T-helper 9 cell (primary cell): ENCODE measurements around the gene AMMECR1.
"Not testable (repeated sequence)": the region's sequence is repeated elsewhere in the genome, so short reads cannot be mapped to it uniquely, and the experiment has no call there.

Experiments
- DNase-seq: peaks from one replicate; pipeline ENCODE4 v3.0.0-alpha.2; 2020
- total RNA-seq, 2 donors: gene quantifications; one replicate each; lab custom pipeline; 2026; lab: John Stamatoyannopoulos, UW

AMMECR1 gene
- 36.9 to 39.5 reads per million in 2 donors for total RNA-seq

DNA sequence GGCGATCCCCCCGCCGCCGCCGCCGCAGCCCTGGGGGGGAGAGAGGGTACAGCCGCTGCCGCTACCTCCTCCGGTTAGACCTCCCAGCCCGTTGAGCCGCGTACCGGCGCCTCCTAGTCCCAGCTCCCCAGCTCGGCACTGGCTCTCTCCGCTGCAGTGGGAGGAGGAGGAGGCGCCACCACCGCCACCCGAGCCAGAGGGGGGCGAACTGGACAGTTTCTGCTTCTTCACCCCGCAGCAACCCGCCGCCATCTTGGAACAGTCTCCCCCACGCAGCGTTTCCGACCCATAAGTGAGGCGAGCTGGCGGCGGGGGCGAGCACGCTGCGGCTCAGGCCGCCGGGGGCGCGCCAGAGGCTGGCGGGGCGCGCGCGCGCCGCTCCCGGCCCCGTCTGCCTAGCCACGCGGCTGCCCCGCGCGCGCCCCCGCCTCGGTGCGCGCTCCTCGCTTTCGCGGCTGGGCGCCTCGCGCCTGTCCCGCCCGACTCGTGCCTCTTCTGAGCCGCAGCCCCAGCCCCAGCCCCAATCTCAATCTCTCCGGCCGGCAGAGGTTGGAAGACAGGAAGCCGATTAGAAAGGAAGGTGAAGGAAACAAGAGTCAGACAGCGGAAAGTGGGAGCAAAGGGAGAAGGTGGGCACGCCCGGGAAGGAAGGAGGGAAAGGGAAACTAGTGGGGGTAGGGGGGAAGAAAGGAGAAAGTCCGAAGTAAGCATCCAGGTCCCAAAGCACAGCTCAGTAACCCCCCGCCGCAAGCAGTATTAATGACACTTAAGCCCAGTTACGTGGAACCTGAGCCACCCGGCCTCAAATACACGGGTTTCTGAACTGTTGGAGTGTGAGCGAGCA, at the start of gene AMMECR1:
TSS of gene AMMECR1 (minus strand) at position 266 of the 844 bp plus-strand sequence. CDS start at position 252, 14 bp downstream.
- peak; percentile 66 for DNase-seq

DNA sequence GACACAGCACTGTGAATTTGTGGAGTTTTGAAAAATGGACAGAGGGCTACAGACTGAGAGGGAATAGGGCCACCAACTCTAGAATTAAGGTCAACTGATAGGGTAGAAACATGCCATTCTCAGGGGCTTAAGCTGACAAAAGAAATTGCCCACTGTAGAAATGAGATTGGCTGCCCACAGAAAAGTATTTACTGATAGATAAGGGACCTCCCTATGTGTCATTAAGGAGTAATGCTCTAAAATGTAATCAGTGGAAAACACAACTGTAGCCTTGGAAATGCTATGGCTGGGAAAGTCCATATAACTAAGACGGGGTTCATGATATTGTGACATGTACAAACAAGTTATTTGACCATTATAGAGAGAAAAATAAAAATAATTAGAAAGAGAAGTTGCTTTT, 45.4 kb upstream of the AMMECR1 start:
- DNase-seq = no peak

DNA sequence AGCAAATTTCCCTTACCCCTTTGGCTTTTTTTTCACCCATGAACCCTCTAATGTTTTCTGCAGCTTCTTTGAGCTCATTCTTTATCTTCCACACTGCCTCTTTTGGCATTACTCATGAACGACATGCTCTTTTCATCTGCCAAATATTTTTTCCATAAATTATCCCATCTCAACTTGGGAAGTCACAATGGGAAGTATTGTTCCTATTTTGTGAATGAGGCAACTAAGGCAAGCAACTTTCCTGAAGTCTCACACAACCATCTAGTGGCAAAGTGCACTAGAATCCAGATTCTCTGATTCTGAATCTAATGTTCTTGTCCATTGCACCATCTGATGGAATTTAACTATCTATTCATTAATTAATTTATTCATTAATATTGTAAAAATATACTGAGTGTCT, 41.4 kb upstream of the AMMECR1 start:
- no peak for DNase-seq

DNA sequence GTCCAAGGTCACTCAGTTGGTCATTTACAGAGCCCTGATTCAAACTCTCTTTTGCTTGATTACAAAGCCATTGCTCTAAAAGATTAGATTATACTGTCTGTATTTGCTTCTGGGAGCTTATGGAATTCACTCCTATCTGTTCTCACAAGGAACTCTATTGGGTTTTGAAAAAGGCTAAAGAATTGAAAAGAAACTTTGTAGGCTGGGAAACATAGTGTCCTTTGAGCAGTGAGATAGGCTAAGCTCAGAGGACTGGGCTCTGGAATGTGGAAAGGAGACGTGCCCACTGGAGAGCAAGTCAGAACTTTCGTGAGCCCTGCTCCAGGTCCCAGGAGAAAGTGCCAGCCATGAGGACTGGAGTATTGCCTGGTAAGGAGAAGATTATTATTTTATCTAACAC, 40.7 kb upstream of the AMMECR1 start, which contains the start of gene RTL9:
TSS of gene RTL9 (plus strand) at position 301 of the 400 bp plus-strand sequence. CDS start 91,770 bp downstream, outside the sequence.
- no peak for DNase-seq

DNA sequence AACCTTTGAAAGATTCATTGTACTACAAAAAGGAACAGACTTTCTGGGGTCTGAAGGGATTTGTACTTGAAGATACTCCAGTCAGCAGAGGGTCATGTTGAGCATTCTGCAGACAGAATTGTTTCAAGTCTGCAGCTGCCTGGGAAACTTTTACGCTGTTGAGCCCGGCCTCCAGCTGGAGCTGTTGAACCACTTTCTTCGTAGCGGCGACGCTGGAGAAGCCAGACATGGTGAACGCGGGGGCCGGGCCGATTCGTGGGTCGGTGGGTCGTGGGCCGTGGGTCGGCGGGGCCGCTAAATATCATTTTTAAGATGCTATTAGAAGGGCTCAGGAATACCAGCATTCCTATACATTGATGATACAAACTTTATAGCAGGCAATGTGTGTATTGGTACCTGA, 28.8 kb upstream of the AMMECR1 start:
- DNase-seq = no peak

DNA sequence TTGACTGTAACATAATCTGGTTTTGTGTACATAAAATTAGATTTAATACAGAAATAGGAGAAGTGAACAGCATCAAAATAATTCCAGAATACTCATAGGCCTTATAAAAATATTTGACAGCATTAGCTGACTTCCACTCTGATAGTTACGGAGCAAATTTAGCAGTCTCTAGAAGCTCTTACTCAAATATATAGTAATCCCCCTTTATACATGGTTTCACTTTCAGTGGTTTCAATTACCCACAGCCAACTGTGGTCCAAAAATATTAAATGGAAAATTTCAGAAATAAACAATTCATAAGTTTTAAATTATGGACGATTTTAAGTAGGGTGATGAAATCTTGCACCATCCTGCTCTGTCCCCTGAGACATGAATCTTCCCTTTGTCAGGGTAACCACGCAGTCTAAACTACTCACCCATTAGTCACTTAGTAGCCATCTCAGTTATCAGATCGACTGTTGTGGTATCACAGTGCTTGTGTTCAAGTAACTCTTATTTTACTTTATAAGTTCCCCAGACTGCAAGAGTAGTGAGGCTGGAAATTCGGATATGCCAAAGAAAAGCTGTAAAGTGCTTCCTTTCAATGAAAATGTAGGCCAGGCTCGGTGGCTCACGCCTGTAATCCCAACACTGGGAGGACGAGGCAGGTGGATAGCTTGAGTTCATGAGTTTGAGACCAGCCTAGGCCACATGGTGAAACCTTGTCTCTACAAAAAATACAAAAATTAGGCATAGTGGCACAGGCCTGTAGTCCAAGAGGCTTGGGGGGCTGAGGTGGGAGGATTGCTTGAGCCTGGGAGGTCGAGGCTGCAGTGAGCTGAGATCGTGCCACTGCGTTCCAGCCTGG, 23.5 kb upstream of the AMMECR1 start:
- DNase-seq = no peak

DNA sequence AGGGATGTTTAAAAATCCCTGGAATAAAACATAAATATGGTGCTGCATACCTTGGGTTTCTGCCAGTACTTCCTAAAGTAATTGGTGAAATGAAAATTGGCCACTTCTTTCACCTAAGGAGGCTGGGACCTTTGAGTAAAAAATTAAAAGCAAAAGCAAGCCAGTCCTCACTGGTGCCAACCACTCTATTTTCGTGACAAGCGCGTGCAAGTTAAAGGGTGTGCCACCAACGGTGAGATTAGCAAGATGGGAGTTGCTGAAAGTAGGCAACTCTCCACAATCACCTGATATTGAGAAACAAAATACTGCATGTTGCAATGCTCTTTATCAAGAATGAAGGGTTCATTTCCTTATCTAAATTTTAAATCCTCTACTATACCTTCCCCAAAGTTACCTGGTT, 21.1 kb upstream of the AMMECR1 start:
- DNase-seq = no peak

DNA sequence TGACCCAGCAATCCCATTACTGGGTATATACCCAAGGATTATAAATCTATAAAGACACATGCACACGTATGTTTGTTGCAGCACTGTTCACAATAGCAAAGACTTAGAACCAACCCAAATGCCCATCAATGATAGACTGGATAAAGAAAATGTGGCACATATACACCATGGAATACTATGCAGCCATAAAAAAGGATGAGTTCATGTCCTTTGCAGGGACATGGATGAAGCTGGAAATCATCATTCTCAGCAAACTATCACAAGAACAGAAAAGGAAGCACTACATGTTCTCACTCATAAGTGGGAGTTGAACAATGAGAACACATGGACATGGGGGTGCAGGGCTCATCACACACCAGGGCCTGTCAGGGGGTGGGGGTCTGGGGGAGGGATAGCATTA, 15.6 kb upstream of the AMMECR1 start:
- DNase-seq = not testable (repeated sequence)

DNA sequence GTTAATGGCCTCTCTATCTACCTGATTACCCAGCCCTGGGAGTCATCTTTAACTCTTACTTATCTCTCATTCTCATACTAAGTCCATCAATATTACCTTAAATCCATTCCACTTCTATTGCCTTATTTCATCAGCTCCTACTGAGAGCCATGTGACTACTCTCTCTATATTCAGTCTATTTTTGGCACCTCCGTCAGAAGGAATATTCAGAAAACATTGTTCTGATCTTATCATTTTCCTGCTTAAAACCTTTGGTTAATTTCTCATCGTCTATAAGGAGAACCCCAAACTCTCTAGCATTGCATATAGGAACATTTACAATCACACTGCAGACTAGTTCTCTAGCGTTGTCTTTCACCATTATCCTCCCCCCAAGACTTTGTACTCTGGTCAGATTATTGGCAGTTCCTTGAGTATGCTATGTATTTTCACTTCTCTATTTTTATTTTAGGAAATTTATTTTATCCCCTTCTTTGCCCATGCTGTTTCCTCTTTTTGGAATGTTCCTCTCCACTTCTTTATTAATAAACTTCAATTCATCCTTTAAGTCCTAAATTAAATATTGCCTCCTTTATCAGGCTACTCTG, 13.7 kb upstream of the AMMECR1 start:
- DNase-seq = no peak

DNA sequence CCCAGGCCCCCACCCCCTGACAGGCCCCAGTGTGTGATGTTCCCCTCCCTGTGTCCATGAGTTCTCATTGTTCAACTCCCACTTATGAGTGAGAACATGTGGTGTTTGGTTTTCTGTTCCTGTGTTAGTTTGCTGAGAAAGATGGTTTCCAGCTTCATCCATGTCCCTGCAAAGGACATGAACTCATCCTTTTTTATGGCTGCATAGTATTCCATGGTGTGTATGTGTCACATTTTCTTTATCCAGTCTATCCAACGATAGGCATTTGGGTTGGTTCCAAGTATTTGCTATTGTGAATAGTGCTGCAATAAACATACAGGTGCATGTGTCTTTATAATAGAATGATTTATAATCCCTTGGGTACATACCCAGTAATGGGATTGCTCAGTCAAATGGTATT, 10.7 kb upstream of the AMMECR1 start:
- DNase-seq = not testable (repeated sequence)

DNA sequence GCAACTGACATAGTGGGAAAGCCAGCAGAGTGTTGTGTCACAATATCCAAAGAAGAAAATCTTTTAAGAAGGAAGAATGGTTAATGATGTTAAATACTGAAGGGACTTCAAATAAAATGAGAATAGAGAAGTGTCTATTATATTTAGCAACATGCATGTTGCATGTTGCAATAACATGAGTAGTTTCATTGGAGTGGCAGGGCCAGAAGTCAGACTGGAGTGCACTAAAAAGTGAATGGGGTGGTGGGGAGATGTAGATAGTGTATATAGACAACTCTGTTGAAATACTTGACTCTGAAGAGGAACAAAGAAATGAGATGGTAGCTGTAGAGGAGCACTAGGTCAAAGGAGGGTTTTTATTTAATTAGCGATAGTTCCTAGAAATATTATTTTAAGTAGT, 9.5 kb upstream of the AMMECR1 start:
- DNase-seq = no peak

DNA sequence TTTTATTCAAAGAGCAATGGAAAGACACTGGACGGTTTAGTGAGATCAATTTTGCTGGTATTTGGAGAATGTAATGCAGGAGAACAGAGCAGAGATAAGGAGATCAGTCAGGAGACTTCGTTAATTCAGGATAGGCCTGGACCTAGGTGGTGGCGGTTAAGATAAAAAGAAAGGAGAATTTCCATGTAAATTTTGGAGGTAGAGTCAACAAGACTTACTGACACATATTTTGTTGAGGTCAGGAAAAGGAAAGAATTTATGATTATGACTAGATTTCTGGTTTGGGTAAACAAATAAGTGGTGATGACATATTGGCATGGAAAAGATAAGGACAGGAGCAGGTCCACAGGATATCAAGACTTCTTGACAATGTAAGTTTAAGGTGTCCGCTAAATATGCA, 8.8 kb upstream of the AMMECR1 start:
- DNase-seq = no peak

DNA sequence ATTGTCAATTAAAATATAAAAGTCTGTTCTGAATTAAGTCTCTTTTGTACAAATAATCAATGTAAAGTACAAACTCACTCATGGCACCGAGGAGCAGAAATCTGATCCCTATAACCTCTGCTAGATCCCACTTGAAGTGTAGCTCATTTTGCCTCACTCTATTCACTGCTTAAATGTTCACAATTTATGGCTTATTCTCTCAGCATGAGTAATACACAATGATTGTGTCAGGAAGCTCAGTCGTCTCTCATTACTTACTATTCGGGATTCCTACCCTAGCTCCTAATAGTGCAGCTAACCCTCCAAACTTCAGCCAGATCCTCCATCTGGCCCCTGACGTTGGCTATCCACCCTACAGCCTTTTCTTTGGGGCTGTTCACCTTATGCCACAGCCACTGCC, 4.7 kb upstream of the AMMECR1 start:
- DNase-seq = no peak

DNA sequence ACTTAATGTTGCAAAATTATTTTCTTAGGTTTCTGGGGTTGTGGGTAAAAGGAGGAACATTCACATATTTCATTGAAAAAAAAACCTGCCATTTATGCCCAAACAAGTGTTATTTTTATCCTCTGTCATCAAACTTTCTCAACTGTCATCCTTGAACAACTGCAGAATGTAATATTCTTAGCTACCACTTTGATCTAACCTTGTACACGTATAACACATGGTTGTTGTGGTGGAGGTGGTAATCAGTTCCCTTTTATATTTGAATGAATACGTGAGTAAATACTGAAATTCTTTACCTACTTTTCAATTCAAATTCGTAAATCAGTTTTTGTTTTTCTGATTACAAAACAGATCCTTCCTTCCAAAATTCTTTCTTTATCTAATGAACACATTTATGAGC, 3.8 kb upstream of the AMMECR1 start:
- no peak for DNase-seq

DNA sequence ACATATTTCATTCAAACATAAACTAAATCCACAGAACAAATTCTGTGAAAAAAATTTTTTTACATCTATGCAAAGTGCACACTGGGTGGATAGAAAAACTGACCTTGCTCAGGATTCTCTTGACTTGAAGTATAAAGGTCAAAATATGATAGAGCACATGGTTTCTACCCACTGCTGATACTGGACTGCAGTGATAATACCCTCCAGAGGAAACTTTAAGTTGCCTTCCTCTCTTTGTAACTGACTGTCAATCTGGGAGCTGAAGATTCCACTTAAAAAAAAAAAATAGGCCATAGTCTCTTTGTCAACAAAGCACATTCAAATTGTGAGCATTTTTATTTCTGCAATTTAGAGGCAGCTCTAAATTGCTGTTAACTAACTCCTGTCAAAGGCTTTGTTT, 3.2 kb upstream of the AMMECR1 start:
- no peak for DNase-seq

DNA sequence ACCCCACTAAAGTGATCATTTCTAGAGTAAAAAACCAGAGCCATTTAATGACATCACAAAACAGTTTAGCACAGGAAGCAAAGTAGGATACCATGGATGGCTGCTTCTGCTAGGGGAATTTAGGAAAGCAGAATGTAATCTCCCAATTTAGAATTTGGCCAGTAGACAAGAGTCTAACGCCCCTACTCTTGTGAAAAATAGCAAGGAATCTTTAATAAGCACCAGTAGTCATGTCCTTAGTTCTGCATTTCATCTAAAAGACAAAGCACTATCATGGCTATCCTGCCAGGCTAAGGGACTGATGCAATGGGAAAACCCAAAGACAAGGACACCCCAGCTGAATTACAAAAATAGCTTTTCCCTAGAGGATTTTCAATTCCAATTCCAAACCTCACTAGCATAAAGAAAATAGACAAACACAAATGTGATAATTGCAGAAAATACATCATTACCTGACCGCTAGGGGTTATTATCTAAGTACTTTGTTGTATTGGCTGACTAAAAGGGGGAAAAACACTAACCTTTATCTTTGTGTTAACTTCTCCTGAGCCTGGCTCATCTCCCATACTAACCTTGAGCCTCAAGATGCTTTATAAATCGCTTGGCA, 2.6 kb upstream of the AMMECR1 start:
- DNase-seq = no peak

DNA sequence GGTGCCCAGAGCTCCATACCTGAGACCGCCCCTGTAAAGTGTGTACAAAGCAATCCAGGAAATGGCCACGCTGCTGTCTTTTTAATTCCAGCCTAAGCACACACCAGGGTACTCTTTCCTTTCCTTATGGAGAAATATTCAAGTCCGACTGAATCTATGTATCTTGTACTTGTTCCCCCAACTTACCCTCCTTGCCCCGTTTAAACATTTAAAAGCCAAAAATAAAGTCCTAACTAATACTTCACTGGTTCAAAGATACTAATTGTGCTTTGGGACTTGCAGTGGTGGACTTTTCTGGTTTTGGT, 731 bp upstream of the AMMECR1 start:
- no peak for DNase-seq

DNA sequence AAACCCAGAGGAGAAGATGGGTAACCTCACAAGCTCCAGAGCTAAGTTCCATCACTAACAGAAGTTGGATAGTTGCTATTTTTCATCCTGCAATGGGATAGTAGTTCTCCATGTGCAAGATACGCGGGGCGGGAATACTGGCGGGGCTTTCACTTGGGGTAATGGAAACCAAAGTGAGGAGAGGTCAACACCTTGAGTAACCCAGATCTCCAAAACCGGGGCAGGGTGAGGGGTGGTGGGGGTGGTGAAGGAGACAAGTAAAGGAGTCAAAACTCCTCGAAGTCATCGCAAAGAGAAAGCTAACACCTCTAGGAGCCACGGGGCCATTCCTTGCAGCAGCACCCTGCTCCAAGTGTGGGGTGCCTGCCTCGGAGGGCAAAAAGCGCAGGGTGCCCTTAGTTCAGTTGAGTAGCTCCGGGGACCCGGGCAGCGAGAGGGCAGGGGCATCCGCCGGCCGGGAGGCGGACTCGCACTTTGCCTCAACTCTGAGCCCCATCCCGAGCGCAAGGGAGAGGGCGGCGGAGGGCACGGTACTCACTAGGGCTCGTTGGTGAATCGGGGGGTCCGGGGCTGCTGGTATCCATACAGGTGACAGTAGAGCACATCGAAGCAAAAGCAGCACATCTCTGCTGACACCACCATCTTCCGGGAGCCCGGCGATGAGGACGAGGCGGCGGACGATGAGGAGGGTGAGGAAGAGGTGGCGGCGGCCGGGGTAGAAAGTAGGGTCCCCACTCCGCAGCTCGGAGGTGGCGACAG, 645 bp downstream of the AMMECR1 start:
- peak; percentile 0 for DNase-seq

DNA sequence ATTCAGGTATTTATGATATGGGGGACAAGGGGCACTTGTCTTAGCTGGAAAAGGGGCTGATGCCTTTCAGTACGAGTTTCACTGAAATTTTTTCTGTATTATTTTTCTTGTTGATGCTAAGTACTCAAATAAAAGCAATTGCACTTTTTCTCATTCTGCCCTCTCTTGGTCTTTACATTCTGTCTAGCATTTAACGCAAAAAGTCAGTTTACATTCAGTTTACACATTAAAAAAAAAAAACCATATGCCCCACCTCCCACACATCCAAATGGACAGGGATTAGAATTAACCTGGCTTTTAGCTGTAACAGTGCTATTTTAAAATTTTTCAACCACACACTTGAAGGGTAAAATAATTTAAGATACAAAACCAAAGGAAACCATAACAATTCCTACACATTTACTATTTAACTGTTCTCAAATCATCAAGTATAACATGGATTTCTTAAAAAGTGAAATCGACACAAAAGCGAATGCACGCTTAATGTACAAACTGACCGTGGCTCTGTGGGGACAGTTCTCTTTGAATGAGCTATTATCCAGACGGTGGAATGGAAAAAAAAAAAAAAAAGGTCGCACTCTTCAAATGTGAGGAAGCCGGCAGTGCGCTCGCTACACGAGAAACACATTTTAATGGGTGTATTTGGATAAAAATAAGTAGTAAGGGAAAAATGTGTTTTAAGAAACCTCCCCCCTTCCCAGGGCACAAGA, 1.4 kb downstream of the AMMECR1 start:
- DNase-seq = no peak

DNA sequence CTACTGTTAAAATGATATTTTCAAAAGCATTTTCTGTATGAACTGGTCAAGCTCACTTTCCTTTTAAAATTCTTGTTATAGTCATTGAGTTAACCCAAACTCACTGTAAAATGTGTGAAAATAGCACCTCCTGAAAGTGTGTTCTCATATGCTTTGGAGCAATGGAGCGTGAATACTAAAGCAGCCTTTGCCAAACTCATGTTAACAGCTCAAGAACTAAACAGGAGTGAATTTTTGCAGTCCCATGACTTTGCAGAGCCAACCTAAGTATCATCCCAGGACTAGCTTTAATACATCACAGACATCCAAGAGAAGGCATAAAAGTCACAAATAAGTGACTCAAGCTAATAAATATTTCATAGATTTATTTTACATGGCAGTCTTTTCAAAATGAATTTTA, 2.3 kb downstream of the AMMECR1 start:
- DNase-seq = no peak

DNA sequence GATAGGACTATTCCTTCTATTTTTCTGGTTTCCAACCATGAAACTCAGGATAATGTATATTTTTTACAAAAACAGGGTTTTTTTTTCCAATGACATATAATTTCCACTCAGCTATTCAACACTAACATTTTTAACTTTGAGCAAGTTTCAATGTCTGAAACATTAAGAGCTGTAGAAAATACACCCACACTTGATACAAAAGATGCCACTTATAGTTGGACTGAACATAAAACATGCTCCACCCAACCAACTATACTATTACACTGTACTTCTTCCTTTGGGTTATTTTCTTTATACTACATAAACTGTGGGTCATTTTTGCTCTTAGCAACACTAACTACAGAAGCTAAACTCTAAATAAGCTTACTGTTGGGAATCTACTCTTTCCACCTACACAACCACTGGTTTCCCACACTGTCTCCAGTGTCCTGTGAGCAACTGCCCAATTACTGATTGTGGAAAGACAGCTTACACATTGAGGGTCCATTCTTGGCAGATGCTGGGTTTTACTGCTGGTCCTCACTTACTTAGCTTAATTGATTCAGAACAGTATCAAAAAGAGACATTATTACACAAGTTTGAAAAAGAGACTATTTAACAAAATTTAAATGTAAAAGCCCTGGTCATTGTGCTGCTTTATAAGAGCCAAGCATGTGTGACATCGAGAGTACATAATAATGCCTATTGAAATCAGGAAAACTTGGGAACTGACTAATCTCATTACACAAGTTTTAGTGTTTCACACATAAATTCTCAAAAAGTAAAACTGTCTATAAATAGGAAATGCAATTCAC, 6.3 kb downstream of the AMMECR1 start:
- DNase-seq = no peak
